DMS153 (cell line): ENCODE results near the gene NPDC1.

ENCODE experiments used
- DNase-seq: peaks from one replicate; lab custom pipeline; 2025; lab: John Stamatoyannopoulos, UW

The NPDC1 gene, protein sequence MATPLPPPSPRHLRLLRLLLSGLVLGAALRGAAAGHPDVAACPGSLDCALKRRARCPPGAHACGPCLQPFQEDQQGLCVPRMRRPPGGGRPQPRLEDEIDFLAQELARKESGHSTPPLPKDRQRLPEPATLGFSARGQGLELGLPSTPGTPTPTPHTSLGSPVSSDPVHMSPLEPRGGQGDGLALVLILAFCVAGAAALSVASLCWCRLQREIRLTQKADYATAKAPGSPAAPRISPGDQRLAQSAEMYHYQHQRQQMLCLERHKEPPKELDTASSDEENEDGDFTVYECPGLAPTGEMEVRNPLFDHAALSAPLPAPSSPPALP

DNA sequence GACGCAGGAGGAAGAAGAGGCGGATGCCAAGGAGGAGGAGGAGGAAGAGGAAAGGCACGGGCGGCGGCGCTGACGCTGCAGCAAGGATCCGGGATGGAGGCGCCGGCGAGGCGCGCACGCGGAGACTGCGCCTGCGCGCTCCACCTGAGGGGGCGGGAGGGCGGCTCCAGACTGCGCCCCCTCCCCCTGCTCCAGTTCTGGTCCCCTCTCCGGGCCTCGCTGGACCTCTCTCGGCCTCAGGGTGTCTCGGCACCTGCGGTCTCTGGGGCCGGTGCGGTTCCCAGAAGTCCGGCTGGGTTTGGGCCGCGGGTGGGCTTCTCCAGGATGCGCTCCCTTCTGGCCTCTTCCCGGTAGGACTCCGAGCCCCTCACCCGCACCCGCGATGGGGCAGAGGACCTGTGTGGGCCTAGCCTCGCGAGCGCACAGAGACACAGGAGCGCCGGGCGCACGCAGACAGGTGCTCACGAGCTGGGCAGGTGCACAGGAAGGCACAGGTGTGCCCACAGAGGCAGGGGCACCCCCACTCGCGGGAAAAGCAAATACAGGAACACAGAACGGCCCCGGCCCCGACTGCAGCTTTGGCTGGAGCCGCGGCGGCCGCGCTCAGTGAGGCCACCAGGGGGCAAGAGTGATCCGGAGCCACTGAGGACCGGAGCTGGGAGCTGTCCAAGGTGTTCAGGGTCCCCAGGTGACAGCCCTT lies at the start of gene NPDC1:
Gene NPDC1, minus strand, starts transcription at position 90 of the 700 bp plus-strand sequence. CDS start 188 bp downstream, outside the sequence.
- peak; percentile 64 for DNase-seq

DNA sequence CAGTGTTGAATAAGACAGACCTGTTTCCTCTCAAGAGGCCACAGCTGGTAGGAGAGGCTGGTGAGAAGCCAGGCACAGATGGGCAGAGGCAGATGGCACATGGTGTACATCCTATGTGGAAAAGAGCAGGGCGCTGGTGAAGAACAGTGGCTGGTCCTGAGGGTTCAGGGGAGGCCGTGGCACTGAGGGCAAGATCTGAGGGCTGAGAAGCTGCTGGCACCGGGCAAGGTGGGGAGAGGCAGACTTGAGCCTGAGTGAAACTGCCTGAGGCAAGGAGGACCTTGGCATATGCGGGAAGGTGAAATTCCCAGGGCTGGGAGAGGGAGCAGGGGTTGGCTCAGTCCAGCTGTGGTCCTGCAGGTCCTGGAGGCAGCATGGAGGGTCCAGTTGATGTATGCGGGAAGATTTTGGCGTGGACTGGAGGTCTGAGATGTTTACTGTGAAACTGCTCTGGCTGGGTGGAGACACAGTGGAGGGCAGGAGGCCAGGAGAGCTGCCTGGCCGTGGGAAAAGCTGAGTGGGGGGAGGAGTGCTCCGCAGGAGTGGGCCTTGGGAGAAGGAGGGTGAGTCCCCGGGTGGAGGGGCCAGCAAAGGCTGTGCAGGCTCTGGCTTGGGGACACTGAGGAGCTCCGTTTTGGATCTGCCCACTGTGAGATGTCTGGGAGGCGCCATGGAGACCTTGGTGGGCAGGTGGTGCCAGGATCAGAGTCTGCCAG lies 43.4 kb upstream of the NPDC1 start:
- DNase-seq = no peak

DNA sequence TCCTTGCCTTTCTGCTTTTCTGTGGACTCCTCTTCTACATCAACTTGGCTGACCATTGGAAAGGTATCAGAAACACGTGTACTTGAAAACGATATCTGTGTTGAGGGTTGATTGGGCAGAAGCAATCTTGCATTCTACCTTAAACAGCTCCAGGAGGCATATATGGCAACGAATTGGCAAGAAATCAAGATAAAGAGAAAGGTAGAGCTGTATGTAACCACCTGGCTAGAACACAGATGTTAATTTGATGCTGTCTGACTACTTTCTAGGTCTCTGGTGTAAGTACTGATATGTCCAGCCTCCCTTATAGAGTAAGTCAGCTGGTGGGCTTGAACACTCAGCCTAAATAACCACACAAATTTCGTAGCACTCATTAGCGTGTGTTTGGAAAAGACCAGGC lies 42.1 kb upstream of the NPDC1 start:
- no peak for DNase-seq

DNA sequence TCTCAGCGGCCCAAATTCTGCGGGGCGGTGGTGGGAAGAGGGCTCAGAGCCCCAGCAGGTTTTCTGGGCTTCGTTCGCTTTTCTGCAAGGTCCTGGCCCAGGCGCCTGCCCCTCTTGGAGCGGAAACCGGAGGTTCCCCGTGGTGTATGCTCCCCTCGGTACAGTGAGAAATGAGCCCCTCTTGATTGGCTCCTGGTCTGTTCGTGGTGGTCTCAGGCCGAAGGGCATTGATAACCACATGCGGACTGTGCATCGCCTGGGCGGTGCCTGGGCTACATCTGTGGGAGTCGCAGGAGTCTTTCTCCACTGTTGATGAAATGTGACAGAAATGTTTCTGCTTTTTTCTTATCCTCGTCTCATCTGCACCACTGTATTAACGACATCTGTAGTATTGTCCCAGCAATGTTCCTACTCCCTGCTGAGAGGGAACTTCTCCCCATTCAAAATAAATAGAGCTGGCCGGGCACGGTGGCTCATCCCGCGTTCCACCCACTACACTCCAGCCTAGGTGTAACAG lies 41.5 kb upstream of the NPDC1 start:
- DNase-seq = no peak

DNA sequence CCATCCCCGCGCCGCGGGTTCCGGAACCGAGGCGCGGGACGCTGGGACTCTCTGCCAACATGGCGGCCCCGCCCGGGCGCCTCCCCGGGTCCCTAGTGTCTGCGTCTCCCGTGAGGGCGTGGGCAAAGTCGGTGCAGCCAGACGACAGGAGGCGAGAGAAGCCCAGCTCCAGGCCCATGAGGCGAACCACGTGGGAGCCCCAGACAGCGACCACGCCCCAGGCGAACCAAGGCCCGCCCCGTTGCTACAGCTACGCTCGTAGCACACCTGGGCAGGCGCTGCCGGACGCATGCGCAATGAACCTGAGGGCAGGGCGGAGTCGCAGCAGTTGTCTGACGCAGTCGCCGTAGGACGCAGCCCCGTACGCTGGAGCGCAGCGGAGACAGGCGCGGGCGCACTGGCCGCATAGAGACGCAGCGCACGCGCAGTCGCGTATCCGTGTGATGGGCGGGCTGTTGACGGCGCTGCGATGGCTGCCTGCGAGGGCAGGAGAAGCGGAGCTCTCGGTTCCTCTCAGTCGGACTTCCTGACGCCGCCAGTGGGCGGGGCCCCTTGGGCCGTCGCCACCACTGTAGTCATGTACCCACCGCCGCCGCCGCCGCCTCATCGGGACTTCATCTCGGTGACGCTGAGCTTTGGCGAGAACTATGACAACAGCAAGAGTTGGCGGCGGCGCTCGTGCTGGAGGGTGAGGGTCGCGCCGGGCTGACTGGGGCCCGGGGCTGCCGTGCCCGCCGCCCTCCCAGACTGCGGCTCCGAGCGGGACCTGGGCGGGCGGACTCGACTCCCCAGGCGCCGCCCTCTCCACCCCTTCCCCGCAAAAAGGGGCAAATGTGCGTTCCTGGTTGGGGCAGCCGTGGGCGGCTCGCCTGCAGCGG lies 40.8 kb upstream of the NPDC1 start, which contains the start of gene MAN1B1:
Gene MAN1B1, plus strand, starts transcription at position 455 of the 878 bp plus-strand sequence. Its CDS starts 15 bp downstream, at position 470.
- DNase-seq = peak; percentile 95

DNA sequence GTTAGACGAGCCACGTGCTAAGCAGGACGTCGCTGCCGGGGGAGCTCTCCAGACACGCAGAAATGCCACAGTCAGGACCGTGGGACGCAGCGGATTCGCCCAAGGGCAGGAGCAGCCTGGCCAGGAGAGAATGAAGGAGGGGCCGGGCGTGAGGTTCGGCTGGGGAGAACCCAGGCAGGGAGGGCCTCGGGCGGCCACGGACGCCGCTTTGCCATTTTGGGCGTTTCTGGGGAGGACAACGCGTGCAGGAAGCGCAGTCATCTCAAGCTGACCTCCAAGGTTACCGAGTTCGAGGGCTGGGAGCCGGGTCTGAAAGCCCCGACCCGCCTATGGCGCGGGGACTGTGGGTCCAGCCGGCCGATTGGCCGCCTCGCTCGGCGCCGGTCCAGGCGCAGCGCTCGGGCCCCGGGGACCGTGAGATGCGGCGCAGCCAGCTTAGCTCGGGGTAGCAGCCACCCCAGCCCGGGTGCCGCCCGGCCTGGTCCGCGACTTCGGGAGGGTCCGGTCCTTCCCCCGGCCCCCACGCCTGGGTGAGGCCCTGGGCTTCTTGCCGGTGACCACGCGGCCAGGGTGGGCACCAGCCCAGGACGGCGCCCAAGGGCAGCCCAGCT lies 40.0 kb upstream of the NPDC1 start:
- no peak for DNase-seq

DNA sequence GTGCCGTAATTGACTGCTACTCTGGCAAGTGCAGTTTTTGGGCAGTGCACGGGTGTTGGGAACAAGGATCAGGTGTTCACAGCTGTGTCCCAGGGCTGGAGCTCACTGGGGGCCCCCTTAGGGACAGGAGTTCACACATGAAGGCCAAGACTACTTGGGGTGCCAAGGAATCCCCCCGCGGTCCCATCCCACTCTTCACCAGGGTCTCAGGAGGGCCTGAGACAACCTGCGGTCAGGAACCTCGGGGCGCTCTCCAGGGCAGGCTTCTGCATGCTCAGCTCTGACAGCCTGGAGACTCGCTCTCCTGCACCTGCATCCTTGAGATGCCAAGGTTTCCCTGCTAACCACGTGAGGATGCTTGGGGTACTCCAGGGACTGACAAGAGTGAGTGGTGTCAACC lies 38.5 kb upstream of the NPDC1 start:
- no peak for DNase-seq

DNA sequence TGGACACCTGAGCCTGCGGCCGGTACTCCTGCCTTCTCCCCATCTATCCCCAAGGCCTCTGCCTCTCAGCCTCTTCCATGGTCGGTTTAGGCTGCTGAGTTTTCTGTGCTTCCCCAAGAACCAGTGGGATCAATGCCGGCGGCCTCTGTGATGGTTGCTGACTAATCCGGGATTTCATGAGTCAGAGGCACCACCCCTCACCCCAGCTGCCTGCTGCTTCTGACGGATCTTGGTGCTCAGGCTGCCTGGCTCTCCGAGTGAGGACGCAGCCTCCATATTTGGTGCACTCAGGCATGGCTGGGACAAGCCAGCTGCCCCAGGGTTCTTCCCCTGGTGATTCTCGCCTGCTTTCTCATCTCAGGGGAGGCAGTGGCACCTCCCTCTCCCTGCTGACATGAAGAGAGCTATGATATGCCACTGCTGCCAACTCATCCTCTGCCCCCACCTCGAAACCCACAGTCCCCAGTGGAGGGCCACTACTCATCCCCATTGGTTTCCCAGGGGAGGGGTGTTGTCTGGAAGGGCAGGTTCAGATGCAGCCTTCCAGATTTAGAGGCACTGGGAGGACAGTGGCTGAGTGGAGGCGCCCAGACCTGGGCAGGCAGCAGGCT lies 37.5 kb upstream of the NPDC1 start:
- no peak for DNase-seq

DNA sequence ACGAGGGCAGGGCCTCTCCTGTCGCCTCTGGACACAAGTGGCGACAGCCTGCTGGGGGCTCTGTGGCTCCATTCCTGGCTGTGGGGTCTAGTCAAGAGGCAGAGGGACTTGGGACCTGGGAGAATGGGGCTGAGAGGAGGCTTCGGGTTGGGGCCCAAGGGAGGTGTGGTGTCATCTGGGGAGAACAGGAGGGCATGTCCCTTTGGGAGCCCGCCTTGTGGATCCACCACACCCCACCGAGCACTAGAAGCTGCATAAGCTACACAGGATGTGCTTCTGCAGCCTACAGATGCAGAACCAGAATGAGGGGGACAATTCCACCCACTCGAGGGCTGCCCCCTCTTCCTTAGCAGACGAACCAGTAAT lies 36.9 kb upstream of the NPDC1 start:
- no peak for DNase-seq

DNA sequence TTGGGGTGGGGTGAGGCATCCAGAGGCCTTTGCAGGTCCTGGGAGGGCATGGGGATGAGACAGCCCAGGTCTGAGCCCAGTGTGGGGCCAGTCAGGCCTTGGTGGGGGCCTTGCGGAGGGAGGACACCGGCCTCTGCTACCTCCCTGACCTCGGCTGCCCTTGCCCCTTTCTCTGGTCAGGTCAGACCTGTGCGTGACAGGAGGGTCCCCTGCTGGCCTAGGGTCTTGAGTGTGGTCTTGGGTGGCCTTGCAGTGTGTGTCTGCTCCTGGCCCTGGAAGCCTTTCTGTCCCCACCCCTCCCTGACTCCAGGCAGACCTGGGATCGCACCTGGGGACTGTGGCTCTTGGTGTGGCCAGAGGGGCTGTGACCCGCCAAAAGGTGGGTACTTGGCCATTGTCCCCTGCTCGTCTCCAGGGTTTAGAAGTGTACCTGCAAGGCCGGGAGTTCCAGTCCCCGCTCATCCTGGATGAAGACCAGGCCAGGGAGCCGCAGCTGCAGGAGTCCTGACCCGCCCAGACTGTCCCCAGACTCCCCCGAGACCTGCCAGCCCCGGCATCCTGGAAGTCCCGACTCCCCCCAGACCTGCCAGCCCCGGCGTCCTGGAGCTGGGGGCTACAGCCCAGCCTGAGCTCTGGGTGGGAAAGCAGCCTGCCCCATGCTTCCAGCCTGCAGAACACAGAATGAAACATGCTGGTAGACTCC lies 36.4 kb upstream of the NPDC1 start:
- no peak for DNase-seq

DNA sequence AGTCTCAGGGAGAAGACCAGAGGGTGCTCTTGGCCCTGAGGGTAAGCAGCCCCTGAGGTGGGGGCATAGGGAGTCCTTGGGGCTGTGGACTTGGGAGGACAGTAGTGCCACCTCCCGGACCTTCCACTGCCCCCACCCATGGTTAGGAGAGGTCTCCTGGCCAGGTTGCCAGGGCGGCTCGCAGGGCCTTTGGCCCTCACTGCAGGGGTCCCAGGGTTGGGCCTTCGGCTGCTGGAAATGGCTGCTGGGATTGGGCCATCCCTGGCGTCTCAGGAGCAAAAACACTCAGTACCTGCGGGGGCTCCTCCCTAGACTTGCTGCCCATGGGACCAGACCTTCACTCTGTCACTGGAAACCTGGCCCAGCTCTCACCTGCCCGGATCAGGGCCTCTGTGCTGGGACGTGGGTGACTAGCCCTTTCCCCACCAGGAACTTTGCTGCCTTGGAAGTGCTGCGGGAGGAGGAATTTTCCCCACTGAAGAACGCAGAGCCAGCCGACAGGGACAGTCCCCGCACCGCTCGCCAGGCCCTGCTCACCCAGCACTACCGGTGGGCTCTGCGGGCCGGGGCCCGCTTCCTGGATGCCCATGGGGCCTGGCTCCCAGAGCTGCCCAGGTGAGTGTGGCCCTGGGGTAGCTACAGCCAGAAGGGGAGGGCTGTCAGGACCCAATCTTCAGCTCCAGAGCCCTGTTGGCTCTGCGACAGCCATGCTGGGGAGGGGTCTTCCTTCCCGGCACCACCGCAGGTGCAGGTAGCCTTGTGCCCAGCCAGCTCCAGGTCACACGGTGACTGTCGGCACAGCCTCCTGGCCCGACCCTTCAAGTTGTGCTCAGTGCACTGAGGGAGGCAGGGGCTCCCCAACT lies 34.5 kb upstream of the NPDC1 start:
- no peak for DNase-seq

DNA sequence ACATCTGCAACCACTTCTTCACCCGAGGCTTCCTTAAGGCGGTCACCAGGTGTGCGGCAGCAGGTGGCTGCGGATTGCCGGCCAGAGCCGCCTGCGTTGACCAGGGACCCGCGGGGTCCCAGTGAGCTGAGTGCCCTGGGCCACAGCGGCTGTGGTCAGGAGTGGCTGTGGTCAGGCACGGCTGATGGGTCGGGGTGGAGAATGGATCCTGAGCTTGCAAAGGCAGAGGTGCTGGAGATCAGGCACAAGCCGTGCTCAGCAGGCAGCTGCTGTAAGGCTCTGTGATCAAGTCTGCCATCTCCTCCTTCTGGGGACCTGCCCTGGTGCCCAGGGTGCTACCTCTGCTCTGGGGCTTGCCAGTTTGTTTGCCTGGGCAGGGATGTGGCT lies 33.4 kb upstream of the NPDC1 start:
- no peak for DNase-seq

DNA sequence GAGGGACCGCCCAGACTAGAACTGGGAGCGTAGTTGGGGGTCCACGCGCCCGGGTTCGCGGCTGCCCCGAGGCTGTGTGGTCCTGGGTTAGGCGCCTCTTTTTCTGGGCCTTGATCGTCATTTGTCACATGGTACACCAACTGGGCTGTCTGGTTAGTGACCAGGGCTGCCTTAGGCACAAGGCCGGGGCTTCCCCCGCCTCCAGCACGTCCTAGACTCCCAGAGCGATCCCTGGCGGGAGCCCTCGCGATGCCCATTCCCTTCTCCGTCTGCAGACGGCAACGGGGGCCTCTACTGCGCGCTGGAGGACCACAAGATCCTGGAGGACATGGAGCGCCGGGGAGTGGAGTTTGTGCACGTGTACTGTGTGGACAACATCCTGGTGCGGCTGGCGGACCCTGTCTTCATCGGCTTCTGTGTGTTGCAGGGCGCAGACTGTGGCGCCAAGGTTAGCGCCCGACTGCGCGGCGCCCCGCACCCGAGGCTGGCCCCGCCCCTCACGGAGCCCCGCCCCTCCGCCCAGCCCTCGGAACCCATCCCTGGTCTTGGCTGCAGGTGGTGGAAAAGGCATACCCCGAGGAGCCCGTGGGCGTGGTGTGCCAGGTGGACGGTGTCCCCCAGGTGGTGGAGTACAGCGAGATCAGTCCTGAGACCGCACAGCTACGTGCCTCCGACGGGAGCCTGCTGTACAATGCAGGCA lies 32.9 kb upstream of the NPDC1 start:
- no peak for DNase-seq

DNA sequence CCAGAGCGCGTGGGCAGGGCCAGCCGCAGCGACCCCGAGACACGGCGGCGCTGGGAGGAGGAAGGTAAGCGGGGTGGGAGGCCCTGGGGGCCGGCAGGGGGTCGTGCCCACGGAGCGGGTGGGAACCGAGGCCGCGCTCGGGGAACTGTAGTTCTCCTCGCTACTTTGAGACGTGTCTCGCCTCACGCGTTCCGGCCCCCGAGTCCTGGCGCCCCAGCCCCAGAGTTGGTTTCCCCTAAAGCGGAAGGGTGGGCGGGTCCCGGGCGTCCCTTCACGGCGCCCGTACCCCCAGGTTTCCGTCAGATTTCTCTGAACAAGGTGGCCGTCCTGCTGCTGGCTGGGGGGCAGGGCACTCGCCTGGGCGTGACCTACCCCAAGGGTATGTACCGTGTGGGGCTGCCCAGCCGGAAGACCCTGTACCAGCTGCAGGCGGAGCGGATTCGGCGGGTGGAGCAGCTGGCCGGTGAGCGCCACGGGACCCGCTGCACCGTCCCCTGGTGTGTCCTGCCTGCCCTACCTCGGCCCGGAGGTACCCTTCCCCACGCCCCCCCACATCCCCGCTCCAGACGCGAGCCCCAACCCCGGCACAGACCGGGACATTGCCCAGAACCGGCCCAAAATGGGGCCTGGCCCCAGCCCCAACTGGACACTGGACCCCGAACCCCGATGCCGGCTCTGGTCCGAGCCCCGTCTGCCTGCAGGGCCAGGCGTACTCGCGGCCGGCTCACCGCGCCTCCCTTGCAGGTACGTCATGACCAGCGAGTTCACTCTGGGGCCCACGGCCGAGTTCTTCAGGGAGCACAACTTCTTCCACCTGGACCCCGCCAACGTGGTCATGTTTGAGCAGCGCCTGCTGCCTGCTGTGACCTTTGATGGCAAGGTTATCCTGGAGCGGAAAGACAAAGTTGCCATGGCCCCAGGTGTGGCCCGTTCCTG lies 32.0 kb upstream of the NPDC1 start:
- DNase-seq = no peak

DNA sequence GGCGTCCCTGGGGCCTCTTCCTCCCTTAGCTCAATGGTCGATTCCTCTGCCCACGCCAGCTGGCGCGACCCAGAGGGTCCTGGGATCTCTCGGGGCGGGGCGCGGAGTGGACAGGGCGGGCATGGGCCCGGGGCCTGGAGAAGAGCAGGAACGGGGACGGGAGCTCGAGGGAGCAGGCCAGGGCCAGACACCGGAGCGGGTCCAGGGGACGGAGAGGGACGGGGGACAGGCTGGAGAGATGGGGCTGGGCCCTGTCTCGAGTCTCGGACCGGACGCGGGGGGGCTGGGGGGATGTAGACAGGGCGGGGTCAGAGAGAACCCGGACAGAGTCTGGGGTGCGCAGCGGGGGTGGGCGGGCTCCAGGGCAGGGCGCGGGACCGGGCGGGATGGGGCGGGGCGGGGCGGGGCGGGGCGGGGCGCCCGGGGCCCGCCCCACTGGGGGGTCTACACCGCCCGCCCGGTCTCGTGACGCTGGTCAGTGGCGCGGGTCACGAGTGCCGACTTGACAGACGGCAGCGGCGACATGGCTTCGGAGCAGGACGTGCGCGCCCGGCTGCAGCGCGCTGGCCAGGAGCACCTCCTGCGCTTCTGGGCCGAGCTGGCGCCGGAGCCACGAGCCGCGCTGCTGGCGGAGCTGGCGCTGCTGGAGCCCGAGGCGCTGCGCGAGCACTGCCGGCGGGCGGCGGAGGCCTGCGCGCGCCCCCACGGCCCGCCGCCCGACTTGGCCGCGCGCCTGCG lies 31.2 kb upstream of the NPDC1 start, which contains the start of gene UAP1L1:
Gene UAP1L1, plus strand, starts transcription at position 508 of the 738 bp plus-strand sequence. Its CDS starts 16 bp downstream, at position 524.
- DNase-seq = no peak

DNA sequence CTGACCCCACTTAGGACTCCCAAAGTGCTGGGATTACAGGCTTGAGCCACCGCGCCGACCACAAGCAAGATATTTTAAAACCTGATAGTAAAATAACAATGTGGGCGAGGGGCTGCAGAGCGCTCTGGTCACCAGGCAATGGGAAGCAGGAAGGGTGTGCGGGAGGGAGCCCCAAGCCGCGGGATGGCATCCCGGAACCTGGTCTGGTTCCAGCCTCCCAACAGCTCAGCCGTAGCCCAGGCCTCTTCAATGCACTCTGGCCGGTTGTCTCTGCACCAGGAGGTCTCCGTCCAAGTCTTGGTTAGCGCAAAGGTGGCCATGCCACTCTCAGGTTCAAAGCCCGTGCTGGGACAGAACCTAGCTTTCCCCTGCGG lies 30.6 kb upstream of the NPDC1 start:
- DNase-seq = no peak
